HL-60 (cell line): ENCODE data around the gene PTPRF.

Experiments
- GABPA ChIP-seq: IDR thresholded peaks from 2 replicates; pipeline ENCODE4 v1.6.1; 2012; ENCODE audit warnings: low read depth
- POLR2AphosphoS5 ChIP-seq: IDR thresholded peaks from 2 replicates; pipeline ENCODE4 v1.6.1; 2012; ENCODE audit warnings: low read depth
- SPI1 ChIP-seq: IDR thresholded peaks from 2 replicates; pipeline ENCODE4 v1.6.1; 2012; ENCODE audit warnings: low read depth, mild to moderate bottlenecking, borderline replicate concordance
- TF ChIP-seq, protein P1 (sequence below): IDR thresholded peaks from one replicate; pipeline ENCODE4 v1.5.1; 2011; ENCODE audit warnings: low read length, control low read depth, inconsistent platforms; ENCODE audit not compliant: insufficient read depth
- TF ChIP-seq, protein P2 (sequence below): IDR thresholded peaks from 2 replicates; pipeline ENCODE4 v1.6.1; 2012; ENCODE audit warnings: low read depth; ENCODE audit not compliant: insufficient replicate concordance

DNA sequence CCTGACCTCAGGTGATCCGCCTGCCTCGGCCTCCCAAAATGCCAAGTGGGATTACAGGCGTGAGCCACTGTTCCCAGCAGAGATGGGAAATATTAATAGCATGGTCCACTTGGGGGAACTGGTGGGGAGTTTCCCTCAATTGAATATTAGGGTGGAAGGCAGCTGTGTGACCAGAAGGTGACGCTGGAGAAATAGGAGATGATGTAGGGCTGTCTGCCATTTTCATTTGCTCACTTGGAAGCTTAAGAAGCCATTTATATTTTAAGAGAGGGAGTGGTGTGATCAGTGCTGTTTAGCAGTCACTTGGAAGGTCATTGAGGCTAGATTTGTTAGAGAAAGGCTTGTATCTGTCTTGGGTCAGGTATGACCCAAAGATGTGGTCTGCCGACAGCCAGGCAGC, 139.2 kb downstream of the PTPRF start:
- TF ChIP-seq, protein P1, sequence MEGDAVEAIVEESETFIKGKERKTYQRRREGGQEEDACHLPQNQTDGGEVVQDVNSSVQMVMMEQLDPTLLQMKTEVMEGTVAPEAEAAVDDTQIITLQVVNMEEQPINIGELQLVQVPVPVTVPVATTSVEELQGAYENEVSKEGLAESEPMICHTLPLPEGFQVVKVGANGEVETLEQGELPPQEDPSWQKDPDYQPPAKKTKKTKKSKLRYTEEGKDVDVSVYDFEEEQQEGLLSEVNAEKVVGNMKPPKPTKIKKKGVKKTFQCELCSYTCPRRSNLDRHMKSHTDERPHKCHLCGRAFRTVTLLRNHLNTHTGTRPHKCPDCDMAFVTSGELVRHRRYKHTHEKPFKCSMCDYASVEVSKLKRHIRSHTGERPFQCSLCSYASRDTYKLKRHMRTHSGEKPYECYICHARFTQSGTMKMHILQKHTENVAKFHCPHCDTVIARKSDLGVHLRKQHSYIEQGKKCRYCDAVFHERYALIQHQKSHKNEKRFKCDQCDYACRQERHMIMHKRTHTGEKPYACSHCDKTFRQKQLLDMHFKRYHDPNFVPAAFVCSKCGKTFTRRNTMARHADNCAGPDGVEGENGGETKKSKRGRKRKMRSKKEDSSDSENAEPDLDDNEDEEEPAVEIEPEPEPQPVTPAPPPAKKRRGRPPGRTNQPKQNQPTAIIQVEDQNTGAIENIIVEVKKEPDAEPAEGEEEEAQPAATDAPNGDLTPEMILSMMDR, result no peak
- TF ChIP-seq SPI1 (no peak), GABPA (no peak), POLR2AphosphoS5 (no peak)
- TF ChIP-seq, protein P2, sequence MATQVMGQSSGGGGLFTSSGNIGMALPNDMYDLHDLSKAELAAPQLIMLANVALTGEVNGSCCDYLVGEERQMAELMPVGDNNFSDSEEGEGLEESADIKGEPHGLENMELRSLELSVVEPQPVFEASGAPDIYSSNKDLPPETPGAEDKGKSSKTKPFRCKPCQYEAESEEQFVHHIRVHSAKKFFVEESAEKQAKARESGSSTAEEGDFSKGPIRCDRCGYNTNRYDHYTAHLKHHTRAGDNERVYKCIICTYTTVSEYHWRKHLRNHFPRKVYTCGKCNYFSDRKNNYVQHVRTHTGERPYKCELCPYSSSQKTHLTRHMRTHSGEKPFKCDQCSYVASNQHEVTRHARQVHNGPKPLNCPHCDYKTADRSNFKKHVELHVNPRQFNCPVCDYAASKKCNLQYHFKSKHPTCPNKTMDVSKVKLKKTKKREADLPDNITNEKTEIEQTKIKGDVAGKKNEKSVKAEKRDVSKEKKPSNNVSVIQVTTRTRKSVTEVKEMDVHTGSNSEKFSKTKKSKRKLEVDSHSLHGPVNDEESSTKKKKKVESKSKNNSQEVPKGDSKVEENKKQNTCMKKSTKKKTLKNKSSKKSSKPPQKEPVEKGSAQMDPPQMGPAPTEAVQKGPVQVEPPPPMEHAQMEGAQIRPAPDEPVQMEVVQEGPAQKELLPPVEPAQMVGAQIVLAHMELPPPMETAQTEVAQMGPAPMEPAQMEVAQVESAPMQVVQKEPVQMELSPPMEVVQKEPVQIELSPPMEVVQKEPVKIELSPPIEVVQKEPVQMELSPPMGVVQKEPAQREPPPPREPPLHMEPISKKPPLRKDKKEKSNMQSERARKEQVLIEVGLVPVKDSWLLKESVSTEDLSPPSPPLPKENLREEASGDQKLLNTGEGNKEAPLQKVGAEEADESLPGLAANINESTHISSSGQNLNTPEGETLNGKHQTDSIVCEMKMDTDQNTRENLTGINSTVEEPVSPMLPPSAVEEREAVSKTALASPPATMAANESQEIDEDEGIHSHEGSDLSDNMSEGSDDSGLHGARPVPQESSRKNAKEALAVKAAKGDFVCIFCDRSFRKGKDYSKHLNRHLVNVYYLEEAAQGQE, result no peak
